Thyroid gland (tissue), 4 donors: ENCODE results near the gene ARL15. TPM values are rescaled to one million over a fixed set of nuclear protein-coding genes. Genes with fewer than 3 reads are reported as not detected.

Source experiments
- DNase-seq, 2 donors: peaks; one replicate each; pipeline ENCODE4 v3.0.0-alpha.2; 2019
- H3K27ac ChIP-seq, 3 donors: fragments of 200-600 bp; sonication (generic); 1 replicate in 2 of 3; 2 replicates in 1 of 3; pipeline ENCODE4 v1.5.1; 2016 to 2019; ENCODE audit warnings: mild to moderate bottlenecking in 1 of 3, moderate library complexity in 1 of 3
- H3K27me3 ChIP-seq: fragments of 200-600 bp; sonication (generic); one replicate; pipeline ENCODE4 v1.5.1; 2019
- H3K36me3 ChIP-seq, 2 donors: fragments of 200-600 bp; sonication (generic); one replicate each; pipeline ENCODE4 v1.5.1; 2016 to 2019
- H3K4me1 ChIP-seq, 2 donors: fragments of 200-600 bp; sonication (generic); one replicate each; pipeline ENCODE4 v1.5.1; 2017 to 2019
- H3K4me3 ChIP-seq, 3 donors: fragments of 200-600 bp; sonication (generic); replicated peaks in 1 of 3; 1 replicate in 2 of 3; 2 replicates in 1 of 3; pipeline ENCODE4 v1.5.1; 2016; ENCODE audit warnings: mild to moderate bottlenecking in 1 of 3
- H3K9me3 ChIP-seq: fragments of 200-600 bp; sonication (generic); one replicate; pipeline ENCODE4 v1.5.1; 2017
- CTCF ChIP-seq, 6 experiments: fragments of 200-600 bp in 3 of 6; fragments of 450-650 bp in 3 of 6; sonication (generic) in 3 of 6; IDR thresholded peaks; one replicate each; pipeline ENCODE4 v1.5.1; 2016 to 2019; ENCODE audit warnings: antibody characterized with exemption in 6 of 6, mild to moderate bottlenecking in 2 of 6, inconsistent platforms in 1 of 6, moderate library complexity in 1 of 6
- POLR2A ChIP-seq, 2 donors: fragments of 450-650 bp; IDR thresholded peaks; one replicate each; pipeline ENCODE4 v1.6.1; 2017; ENCODE audit warnings: antibody characterized with exemption in 2 of 2, mild to moderate bottlenecking in 2 of 2, moderate library complexity in 1 of 2
- WGBS, 2 donors: methylation state at CpG; one replicate each; pipeline ENCODE4 v1.1.5; 2017; 5-methylcytosine and 5-hydroxymethylcytosine counted together
- intact Hi-C: fragments of 100-400 bp; cut with DNase I; formaldehyde crosslinking; loops from one replicate; pipeline ENCODE4 v1.15.1; 2023
- total RNA-seq, 4 donors: library from RNA; depleted of rRNA; stranded (reverse); fragments of >200 nt; gene quantifications; one replicate each; pipeline ENCODE4 v1.2.3, GENCODE V29; 2016

Gene ARL15
- total RNA-seq, 4 donors from 2014 or later: 23.2 to 39.0 (median 29.5) TPM

- Histone ChIP-seq H3K27me3 (no peaks in the 10 kb centered on the region), H3K36me3 (no peaks in the 10 kb centered on the region), H3K4me3 (no peak overlapping the region), H3K9me3 (no peaks in the 10 kb centered on the region), H3K4me1 (no peaks in the 10 kb centered on the region), H3K27ac (no peak overlapping the region)
- TF ChIP-seq POLR2A (IDR thresholded peaks at IDR 0.05) (no peak), CTCF (IDR thresholded peaks at IDR 0.05) (no peak)
- WGBS, 2 donors: 78 to 81% methylated on average over 7 of the region's 7 CpGs
- no peak for DNase-seq
- intact Hi-C loops: no loop called here
These were observed 373.7 kb downstream of the ARL15 start for GRCh38 chr5:53936481-53937352.

- no peak for TF ChIP-seq POLR2A (IDR thresholded peaks at IDR 0.05)
- TF ChIP-seq CTCF (IDR thresholded peaks at IDR 0.05): no peak
- no peak for DNase-seq
- H3K9me3 ChIP-seq: no peaks in the 10 kb centered on the region
- no peaks in the 10 kb centered on the region for H3K4me1 ChIP-seq
- intact Hi-C loops: no loop called here
- no peaks in the 10 kb centered on the region for H3K27me3 ChIP-seq
- no peaks in the 10 kb centered on the region for H3K36me3 ChIP-seq
- H3K27ac ChIP-seq: no peak overlapping the region
- no peak overlapping the region for H3K4me3 ChIP-seq
- 86 to 95% methylated on average over 4 of the region's 4 CpGs for WGBS, 2 donors
These were observed 376.1 kb downstream of the ARL15 start for GRCh38 chr5:53934151-53934820.

GRCh38 chr5:53932351-53932750 is 378.0 kb downstream of the ARL15 start:
- H3K36me3 ChIP-seq: no peaks in the 10 kb centered on the region
- H3K27ac ChIP-seq: no peak overlapping the region
- no peaks in the 10 kb centered on the region for H3K9me3 ChIP-seq
- TF ChIP-seq POLR2A (IDR thresholded peaks at IDR 0.05): no peak
- TF ChIP-seq CTCF (IDR thresholded peaks at IDR 0.05): no peak
- H3K27me3 ChIP-seq: no peaks in the 10 kb centered on the region
- intact Hi-C loops: no loop called here
- WGBS, 2 donors: 93 to 95% methylated on average over 6 of the region's 6 CpGs
- no peaks in the 10 kb centered on the region for H3K4me1 ChIP-seq
- no peak for DNase-seq
- no peak overlapping the region for H3K4me3 ChIP-seq

- WGBS, 2 donors: 67 to 68% methylated on average over 5 of the region's 5 CpGs
- no peak for TF ChIP-seq POLR2A (IDR thresholded peaks at IDR 0.05)
- Histone ChIP-seq H3K36me3 (no peaks in the 10 kb centered on the region), H3K27ac (no peak overlapping the region), H3K4me1 (no peaks in the 10 kb centered on the region), H3K27me3 (no peaks in the 10 kb centered on the region), H3K9me3 (no peaks in the 10 kb centered on the region), H3K4me3 (no peak overlapping the region)
- intact Hi-C loops: no loop called here
- DNase-seq: no peak
These were observed 379.9 kb downstream of the ARL15 start for GRCh38 chr5:53930457-53930856.

- H3K27me3 ChIP-seq: no peaks in the 10 kb centered on the region
- TF ChIP-seq CTCF (IDR thresholded peaks at IDR 0.05) (no peak), POLR2A (IDR thresholded peaks at IDR 0.05) (no peak)
- H3K4me3 ChIP-seq: no peak overlapping the region
- no peaks in the 10 kb centered on the region for H3K36me3 ChIP-seq
- no peaks in the 10 kb centered on the region for H3K9me3 ChIP-seq
- 91 to 92% methylated on average over 2 of the region's 2 CpGs for WGBS, 2 donors
- H3K4me1 ChIP-seq: no peaks in the 10 kb centered on the region
- no peak for DNase-seq
- H3K27ac ChIP-seq: no peak overlapping the region
- intact Hi-C loops: no loop called here
These were observed 380.8 kb downstream of the ARL15 start for GRCh38 chr5:53929570-53929969.
